Measurements from ENCODE around the gene DBH. TPM values are rescaled to one million over a fixed set of nuclear protein-coding genes. Genes with fewer than 3 reads are reported as not detected.

DBH gene
- total RNA-seq, 1 donor from 2014 or later, result not detected

DNA sequence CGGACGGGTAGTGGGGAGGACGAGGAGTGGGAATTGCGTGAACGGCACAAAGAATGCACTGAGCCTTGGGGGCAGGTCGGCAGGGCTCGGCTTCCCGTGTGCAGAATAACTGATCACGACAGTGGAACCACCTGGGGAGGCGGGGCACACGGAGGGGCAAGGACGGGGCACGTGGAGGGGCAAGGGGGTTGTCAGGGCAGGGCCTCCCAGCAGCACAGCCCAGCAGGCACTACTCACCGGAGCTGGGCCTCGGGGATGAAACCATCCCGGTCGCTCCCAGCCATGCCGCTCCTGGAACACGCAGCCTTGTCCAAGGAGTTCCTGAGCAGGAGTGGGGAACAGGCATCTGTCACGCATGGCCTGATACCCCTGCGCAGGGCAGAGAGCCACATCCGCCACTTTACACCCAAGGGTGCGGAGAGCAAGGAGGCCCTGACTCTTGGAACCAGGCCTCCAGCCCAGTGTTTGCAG, 68.6 kb downstream of the DBH start:
- peaks cover 16% of the 10 kb centered on the region for H3K27me3 Mint-ChIP-seq (ENCODE audit: unreplicated experiment)
- H3K36me3 Mint-ChIP-seq (ENCODE audit: unreplicated experiment), result no peaks in the 10 kb centered on the region
- no peak for DNase-seq (ENCODE audit: extremely low spot score, unreplicated experiment)
- TF ChIP-seq, protein P1, sequence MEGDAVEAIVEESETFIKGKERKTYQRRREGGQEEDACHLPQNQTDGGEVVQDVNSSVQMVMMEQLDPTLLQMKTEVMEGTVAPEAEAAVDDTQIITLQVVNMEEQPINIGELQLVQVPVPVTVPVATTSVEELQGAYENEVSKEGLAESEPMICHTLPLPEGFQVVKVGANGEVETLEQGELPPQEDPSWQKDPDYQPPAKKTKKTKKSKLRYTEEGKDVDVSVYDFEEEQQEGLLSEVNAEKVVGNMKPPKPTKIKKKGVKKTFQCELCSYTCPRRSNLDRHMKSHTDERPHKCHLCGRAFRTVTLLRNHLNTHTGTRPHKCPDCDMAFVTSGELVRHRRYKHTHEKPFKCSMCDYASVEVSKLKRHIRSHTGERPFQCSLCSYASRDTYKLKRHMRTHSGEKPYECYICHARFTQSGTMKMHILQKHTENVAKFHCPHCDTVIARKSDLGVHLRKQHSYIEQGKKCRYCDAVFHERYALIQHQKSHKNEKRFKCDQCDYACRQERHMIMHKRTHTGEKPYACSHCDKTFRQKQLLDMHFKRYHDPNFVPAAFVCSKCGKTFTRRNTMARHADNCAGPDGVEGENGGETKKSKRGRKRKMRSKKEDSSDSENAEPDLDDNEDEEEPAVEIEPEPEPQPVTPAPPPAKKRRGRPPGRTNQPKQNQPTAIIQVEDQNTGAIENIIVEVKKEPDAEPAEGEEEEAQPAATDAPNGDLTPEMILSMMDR (IDR thresholded peaks at IDR 0.05), result no peak
- H3K4me3 Mint-ChIP-seq (ENCODE audit: unreplicated experiment), result no peak overlapping the region
- no peak overlapping the region for H3K27ac Mint-ChIP-seq (ENCODE audit: unreplicated experiment)
- H3K4me1 Mint-ChIP-seq (ENCODE audit: unreplicated experiment), result no peaks in the 10 kb centered on the region
- no peaks in the 10 kb centered on the region for H3K9me3 Mint-ChIP-seq (ENCODE audit: unreplicated experiment)

DNA sequence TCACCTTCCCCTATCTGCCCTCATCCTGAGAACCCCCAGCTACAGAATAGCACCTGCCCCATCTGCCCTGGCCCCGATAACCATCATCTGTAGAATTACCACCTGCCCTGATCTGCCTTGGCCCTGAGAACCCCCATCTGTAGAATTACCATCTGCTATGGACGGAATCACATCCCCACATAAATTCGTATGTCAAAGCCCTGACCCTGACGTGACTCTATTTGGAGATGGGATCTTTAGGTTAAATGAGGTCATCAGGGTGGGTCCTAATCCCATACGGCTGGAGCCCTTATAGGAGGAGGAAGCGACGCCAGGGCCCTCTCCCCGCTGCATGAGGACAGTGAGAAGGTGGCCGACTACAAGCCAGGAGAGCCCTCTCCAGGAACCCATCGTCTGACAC, 69.4 kb downstream of the DBH start:
- Mint-ChIP-seq H3K9me3 (ENCODE audit: unreplicated experiment) (no peaks in the 10 kb centered on the region), H3K4me1 (ENCODE audit: unreplicated experiment) (no peaks in the 10 kb centered on the region), H3K4me3 (ENCODE audit: unreplicated experiment) (no peak overlapping the region), H3K36me3 (ENCODE audit: unreplicated experiment) (no peaks in the 10 kb centered on the region), H3K27ac (ENCODE audit: unreplicated experiment) (no peak overlapping the region), H3K27me3 (ENCODE audit: unreplicated experiment) (peaks cover 16% of the 10 kb centered on the region)
- TF ChIP-seq, protein P1 (IDR thresholded peaks at IDR 0.05), result no peak
- no peak for DNase-seq (ENCODE audit: extremely low spot score, unreplicated experiment)

DNA sequence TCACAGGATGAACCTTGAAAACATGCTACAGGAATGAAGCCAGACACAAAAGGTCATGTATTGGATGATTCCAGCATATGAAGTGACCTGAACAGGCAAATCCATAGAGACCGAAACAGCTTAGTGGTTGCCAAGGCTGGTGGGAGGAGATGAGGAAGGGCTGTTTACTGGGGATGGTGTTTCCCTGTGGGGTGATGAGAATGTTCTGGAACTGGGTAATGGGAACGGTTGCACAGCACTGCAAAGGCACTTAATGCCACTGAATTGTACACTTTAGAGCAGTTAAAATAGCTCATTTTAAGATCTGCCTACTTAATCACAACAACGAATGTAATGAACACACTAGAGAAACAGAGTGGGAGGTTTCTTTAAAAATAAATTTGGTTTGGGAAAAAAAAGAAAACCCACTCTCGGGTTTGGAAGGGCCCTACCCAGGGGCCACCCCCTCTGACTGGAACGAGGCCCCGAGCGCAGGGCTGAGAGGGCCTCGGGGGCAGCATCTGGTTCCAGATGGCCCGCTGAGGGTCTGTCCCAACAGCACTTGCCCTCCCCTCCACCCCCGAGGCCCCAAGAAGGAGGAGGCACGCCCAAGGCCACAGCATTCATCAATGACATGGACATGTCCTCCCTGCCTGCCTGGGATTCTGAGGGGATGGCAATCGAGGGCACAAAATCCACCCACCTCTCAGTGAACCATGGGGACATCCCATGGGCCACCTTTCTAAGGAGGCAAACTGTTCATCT, 70.3 kb downstream of the DBH start:
- no peak overlapping the region for H3K27ac Mint-ChIP-seq (ENCODE audit: unreplicated experiment)
- no peak for DNase-seq (ENCODE audit: extremely low spot score, unreplicated experiment)

DNA sequence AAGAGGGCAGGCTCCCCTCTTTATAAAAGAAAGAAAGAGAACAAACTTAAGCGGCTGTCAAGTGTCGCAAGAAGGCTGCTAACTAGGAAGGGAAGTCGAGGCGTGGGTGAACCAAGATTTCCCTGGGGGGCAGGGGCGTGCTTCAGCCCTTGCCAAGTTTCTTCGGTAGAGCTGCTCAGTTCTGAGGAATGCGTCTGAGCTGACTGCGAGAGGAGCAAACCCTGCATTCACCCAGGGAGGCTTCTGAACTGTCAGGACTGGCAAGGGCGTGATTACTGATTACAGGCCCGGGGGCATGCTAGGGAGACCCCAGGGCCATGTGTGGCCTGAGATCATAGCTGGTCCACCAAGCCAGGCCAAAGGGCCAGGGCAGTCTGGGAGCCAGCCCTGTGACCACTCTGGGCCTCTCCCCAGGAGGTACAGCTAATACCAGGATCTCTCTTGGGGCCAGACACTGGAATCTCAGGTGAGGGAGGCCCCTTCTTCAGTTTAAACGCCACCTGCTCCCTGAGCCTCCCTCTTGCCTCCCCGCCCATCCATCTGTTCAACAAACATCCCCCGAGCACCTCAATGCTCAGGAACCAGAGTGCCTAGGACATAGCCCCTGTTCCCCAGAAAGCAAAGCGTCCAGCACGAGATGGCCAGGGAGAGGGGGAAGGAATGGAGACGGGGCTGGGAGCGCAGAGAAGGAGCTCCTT, 71.1 kb downstream of the DBH start:
- no peak for DNase-seq (ENCODE audit: extremely low spot score, unreplicated experiment)
- Mint-ChIP-seq H3K27me3 (ENCODE audit: unreplicated experiment) (peaks cover 9% of the 10 kb centered on the region), H3K4me3 (ENCODE audit: unreplicated experiment) (no peak overlapping the region), H3K36me3 (ENCODE audit: unreplicated experiment) (no peaks in the 10 kb centered on the region), H3K9me3 (ENCODE audit: unreplicated experiment) (no peaks in the 10 kb centered on the region), H3K4me1 (ENCODE audit: unreplicated experiment) (peaks cover 7% of the 10 kb centered on the region), H3K27ac (ENCODE audit: unreplicated experiment) (no peak overlapping the region)
- TF ChIP-seq, protein P1 (IDR thresholded peaks at IDR 0.05), result no peak

More for the DNA sequence above, 70.3 kb downstream of the DBH start:
- TF ChIP-seq, protein P1 (IDR thresholded peaks at IDR 0.05), result no peak
- Mint-ChIP-seq H3K9me3 (ENCODE audit: unreplicated experiment) (no peaks in the 10 kb centered on the region), H3K27me3 (ENCODE audit: unreplicated experiment) (peaks cover 12% of the 10 kb centered on the region), H3K36me3 (ENCODE audit: unreplicated experiment) (no peaks in the 10 kb centered on the region), H3K4me1 (ENCODE audit: unreplicated experiment) (peaks cover 3% of the 10 kb centered on the region), H3K4me3 (ENCODE audit: unreplicated experiment) (no peak overlapping the region)

DNA sequence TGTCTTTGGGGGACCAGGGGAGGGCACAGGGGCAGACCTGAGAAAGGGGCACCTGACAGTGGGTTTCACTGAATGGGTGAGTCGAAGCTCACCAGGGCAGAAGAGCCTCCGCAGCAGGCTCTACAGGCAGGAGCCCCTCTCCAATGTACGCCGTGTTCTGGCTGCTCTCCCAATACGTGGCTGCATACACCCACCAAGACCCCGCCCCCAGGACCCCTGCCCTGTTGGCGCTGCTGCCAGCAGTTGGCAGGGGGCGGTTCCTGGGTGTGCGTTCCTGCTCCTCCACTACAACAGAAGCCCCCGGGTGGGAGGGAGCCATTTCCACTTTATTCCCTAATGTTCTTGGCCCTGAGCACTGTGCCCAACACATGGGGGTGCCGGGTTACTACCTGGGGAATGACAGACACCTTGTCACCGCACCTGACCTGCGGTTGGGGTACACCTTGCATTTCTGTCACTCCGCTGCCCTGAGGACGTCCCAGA, 71.6 kb downstream of the DBH start:
- DNase-seq (ENCODE audit: extremely low spot score, unreplicated experiment), result no peak
- H3K4me1 Mint-ChIP-seq (ENCODE audit: unreplicated experiment), result peaks cover 11% of the 10 kb centered on the region
- H3K27ac Mint-ChIP-seq (ENCODE audit: unreplicated experiment), result no peak overlapping the region
- no peaks in the 10 kb centered on the region for H3K9me3 Mint-ChIP-seq (ENCODE audit: unreplicated experiment)
- H3K36me3 Mint-ChIP-seq (ENCODE audit: unreplicated experiment), result no peaks in the 10 kb centered on the region
- TF ChIP-seq, protein P1 (IDR thresholded peaks at IDR 0.05), result no peak
- no peak overlapping the region for H3K4me3 Mint-ChIP-seq (ENCODE audit: unreplicated experiment)
- H3K27me3 Mint-ChIP-seq (ENCODE audit: unreplicated experiment), result peaks cover 9% of the 10 kb centered on the region
